Activated CD4-positive, alpha-beta T cell treated with anti-CD3 and anti-CD28 coated beads for 24 hours (primary cell): ENCODE measurements around the gene XRCC3.
A peak's percentile ranks its signal among the peaks of the same experiment; 100 is the strongest.

ENCODE experiments used
- DNase-seq, 2 donors: peaks; one replicate each; pipeline ENCODE4 v3.0.0-alpha.2; 2020; ENCODE audit warnings: low read depth in 2 of 2

The XRCC3 gene

DNA sequence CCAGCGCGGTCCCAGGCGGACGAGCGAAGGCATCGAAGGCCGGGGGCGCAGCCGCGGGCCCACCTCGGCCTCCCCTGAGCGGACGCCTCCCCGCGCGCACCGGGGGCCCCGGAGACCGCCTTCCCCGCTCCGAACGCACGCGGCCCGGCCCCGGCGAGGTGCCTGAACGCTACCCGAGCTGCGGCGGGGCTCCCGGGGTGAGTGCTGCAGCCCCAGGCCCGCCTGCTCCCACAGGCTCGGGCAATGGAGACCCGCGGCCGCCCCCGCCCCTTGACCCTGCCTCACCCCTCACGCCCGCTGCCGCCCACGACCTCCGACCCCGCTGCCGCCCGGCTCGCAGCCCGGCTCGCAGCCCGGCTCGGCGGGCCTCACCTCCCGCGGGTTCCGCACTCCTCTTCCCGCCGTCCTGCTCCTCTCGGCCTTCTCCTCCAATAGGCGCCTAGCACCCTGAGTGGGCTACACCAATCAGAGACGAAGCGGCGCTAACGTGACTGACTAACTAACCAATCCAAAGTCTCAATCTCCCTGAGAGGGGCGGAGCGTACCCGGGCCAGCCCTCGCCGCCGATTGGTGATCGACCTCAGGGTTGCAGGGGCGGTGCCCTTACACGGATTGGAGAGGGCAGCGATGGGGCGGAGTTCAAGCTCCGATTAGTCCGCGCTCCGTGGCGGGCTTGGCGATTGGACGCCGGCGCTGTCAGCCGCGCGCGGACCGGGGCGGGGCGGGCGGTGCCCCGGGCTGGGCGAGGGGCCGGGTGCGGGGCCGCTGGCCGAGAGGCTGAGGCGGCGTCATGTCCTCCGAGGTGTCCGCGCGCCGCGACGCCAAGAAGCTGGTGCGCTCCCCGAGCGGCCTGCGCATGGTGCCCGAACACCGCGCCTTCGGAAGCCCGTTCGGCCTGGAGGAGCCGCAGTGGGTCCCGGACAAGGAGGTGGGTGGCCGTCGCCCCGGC, at the start of gene XRCC3, which contains the start of gene ZFYVE21:
Gene XRCC3 (minus strand): TSS at position 400 of the 949 bp plus-strand sequence. CDS start 4,364 bp downstream, outside the sequence.
Gene ZFYVE21 (plus strand): TSS at position 759 of the 949 bp plus-strand sequence. CDS start 32 bp downstream, at position 791.
- DNase-seq = peak; percentile 99

GRCh38 chr14:103763730-103764488, 48.7 kb upstream of the XRCC3 start:
- no peak for DNase-seq

GRCh38 chr14:103762541-103762940, 47.3 kb upstream of the XRCC3 start:
- DNase-seq = no peak

- DNase-seq = no peak
Measured at GRCh38 chr14:103762036-103762435, 46.8 kb upstream of the XRCC3 start.

DNA sequence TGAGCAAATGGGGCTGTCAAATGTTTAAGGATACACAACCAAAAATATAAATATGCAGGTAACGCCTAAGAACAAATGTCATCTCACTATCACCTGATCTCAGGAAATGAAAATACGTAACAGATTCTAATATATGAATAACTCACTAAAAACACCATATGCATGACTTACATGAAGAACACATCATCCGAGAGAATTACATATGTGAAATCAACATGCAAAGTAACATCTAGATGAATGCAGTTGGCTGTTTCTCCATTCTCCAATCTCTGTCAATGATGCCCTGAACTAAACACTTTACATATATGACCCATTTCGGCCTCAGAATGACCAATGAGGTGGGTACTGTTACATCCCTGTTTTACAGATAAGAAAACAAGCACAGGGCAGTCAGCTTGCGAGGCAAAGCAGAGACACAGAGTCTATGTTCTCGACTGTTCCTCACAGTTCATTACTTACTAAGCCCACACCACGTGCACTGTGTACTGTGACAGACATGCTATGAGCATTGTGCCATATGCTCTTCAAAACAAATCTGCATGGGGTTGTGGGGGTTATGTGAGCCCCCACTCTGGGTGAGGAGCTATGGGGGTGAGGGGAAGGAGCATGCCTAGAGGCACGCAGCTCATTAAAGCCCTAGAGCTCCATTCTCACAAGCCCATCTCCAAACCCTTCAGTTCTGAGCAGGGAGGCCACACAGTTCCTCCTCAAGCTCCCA, 43.0 kb upstream of the XRCC3 start:
- no peak for DNase-seq

GRCh38 chr14:103755060-103755459, 39.8 kb upstream of the XRCC3 start:
- DNase-seq = no peak

DNA sequence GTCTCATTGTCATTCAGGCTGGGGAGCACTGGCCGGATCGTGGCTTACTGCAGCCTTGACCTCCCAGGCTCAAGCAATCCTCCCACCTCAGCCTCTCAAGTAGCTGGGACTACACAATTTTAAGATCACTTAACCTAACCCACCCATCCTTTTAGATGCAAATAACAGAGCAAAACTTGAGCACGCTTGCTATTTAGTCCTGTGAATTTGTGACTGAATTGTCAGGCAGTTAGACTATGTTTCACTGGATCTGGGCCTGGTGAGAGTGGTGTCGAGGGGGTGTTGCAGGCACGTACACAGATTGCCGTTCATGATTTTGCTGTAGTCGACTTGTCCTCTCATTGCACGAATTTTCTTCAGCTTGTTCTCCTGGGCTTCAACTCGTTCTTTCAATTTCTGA, 38.5 kb upstream of the XRCC3 start:
- DNase-seq = no peak

- no peak for DNase-seq
Measured at GRCh38 chr14:103749860-103750259, 34.6 kb upstream of the XRCC3 start.

- no peak for DNase-seq
Measured at GRCh38 chr14:103749452-103749851, 34.2 kb upstream of the XRCC3 start.

DNA sequence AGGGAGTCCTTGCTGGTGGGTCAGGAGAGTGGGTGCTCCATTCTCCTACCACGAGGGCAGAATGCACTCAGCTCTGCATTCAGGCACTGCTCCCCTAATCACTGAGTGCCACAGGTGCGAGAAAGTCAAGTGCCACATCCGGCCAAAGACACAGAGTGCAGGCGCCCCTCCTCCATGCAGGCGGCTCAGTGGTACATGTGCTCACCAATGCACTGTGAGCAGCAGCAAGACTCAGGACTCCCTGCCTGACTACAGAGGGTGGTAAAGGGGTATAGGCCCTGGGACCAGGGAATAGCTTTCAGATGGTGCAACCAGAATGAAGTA, 33.2 kb upstream of the XRCC3 start:
- peak; percentile 12 to 19 for DNase-seq

GRCh38 chr14:103746701-103747100, 31.4 kb upstream of the XRCC3 start:
- no peak for DNase-seq

GRCh38 chr14:103745424-103745823, 30.2 kb upstream of the XRCC3 start:
- no peak for DNase-seq

DNA sequence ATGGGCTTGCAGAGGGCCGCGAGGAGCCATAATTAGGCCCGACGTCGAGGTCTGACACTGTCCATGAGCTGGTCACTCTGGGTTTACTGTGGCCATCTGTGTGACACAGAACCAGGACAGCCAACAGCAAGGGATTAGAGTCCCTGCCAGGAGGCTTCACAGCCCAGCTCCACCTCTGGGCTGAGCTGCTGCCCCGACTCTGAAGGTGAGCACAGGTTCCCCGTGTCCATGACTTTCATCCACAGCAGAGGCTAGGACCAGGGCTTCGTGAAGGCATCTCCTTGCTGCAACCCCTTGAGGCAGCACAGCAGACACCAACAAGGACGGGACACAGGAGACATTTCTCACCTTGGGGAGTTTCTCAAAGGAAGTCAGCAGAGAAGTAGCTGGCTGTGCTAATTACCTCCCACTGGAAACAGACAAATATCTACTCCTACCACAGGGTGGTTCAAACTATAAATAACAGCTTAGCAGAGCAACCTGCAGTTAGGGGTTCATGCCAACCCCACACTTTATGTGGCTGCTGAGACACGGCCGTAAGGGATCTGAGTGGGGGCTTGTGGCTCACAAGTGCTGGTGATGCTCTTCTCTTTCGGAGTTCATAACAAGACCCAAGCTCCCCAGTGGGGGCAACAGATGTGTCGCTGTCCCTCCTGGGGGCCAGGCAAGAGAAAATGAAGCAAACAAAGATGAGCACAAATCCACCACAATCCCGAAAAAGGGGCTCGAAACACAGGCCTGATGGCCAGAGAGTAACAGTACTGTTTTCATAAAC, 29.6 kb upstream of the XRCC3 start:
- no peak for DNase-seq

DNA sequence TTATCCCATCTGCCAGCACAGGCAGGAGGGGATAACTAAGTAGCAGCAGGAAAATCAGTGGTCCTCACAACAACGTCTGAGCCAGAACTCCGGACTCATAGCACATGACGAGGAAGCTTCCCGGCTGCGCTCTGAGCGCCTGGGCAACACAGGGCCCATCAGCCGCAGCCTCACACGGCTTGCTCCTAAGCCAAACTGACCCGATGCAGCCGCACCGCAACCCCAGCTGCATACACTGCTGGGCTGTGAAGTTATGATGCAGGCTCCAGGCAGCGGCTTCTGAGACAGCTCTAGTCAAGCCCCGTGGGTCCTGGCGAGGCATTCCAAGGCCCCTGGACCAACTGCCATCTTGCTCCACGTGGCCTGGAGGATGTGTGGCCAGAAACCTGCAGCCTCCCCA, 28.4 kb upstream of the XRCC3 start:
- DNase-seq = no peak

- DNase-seq = no peak
Measured at GRCh38 chr14:103742499-103743255, 27.4 kb upstream of the XRCC3 start.

GRCh38 chr14:103741876-103742275, 26.6 kb upstream of the XRCC3 start:
- DNase-seq = no peak

DNA sequence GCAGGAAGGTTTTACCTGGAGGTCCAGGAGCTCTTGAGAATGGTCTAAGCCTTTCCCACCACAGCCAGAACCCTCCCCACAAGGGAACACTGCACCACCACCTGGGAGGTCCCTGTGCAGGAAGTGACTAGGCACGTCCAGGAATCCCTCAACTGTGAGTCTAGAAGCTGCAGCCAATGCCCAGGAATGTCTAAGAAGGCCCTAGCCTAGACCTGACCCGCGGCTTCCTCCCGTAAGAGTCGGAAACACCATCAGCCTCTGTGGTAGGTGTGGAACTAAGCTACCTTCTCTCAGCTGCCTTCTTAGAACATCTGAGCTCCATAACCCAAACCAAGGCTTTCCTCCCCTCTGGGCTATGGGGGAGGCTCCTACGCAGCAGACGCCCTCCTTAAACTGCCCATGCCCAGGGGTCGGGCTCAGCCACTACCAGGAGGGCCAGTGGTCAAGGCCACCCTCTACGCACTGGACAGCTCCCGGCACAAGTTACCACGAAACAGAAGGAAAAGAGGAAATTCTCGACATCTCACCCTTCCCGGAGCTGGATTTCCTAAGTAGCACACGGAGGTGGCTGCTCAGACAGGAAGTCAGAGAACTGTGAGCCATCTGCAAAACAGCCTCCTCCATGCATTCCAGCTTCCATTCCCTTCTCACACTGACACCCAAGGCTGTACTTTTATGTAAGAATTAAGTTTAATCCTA, 25.9 kb upstream of the XRCC3 start:
- no peak for DNase-seq

- DNase-seq = no peak
Measured at GRCh38 chr14:103739793-103740501, 24.7 kb upstream of the XRCC3 start.

GRCh38 chr14:103739466-103739792, 24.2 kb upstream of the XRCC3 start:
- DNase-seq = no peak
